Measurements from ENCODE around the gene NFKBIA. TPM values are rescaled to one million over a fixed set of nuclear protein-coding genes. Genes with fewer than 3 reads are reported as not detected.
"Not testable (repeated sequence)": the region's sequence is repeated elsewhere in the genome, so short reads cannot be mapped to it uniquely, and the experiment has no call there.

The NFKBIA gene
- total RNA-seq, 1 donor from 2014 or later = 58.7 TPM

DNA sequence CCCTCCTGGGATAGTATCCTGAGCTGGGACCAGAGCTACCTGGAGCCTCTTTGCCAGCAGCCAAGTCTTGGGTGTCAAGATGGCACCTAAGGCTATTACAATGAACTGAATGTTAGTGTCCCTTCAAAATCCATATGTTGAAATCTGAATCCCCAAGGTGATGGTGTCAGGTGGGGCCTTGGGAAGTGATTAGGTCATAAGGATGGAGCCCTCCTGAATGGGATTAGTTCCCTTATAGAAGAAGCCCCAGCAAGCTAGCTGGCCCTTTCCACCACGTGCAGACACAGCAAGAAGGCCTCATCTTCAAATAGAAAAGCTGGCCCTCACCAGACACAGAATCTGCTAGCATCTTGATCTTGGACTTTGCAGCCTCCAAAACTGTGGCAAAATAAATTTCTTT lies 12.4 kb downstream of the NFKBIA start:
- DNase-seq (ENCODE audit: low read depth) = no peak

DNA sequence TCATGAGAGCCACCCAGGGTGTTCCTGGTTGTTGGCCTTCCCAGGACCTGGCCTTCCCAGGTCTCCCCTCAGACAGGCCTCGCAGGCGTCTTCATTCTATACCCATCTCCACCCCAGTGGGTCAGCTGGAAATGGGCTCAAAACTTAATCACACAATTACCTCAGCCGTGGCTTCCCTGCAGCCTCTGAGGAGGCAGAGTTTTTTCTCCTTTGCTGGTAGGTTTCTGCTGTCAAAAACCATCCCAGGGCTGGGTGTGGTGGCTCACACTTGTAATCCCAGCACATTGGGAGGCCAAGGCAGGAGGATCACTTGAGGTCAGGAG lies 13.2 kb downstream of the NFKBIA start:
- DNase-seq (ENCODE audit: low read depth) = no peak

DNA sequence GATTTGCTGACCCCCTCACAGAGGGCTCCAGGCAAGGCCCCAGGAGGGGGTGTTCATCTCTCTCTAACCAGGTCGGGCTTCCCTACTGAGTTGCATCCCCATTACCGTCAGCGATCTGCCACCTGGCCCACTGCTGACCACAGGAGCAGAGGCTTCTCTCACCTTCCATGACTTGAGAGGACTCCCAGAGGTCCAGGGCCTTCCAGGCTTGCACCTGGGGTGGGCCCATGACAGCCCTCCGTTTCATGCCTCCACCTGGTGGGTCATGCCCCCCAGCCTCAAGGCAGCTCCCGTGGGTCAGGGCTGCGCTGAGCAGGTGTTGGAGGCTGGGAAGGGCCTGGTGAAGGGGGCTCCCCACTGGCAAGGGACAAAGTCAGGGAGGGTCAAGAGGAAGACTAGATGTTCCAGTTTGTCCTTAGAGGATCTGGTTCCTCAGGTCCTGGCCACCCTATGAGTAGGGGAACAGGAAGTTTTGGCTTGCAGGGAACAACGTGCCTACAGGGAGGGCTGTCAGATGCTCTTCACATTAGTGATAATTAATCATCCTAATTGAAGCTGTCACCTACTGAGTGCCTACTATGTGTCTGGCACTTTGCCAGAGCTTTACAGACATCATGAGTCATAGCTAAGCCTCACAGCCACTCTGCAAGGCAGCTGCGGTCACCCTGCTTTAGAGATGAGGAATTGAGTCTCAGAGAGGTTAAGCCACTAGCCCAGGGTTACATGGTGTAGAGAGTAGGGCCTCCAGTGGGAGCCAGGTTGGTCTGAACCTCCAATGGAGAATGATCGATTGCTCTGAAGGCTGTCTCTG lies 13.8 kb downstream of the NFKBIA start:
- DNase-seq (ENCODE audit: low read depth) = no peak

DNA sequence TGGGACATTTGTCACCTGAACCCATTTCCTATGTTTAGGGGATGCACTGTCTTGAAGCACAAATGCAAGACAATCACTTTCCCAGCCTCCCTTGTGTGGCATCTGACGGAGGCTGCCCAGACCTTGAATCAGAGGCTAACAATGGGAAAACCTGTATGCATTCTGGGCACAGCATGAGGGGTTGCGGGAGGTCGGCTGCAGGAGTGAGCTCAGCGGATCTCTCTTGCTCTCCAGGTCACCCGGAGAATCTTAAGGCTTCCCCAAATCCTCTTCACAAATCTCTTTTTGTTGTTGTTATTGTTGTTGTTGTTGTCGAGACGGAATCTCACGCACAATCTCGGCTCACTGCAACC lies 15.3 kb downstream of the NFKBIA start:
- no peak for DNase-seq (ENCODE audit: low read depth)

GRCh38 chr14:35388656-35389314 lies 15.8 kb downstream of the NFKBIA start:
- DNase-seq (ENCODE audit: low read depth) = no peak

GRCh38 chr14:35387713-35388579 lies 16.6 kb downstream of the NFKBIA start:
- DNase-seq (ENCODE audit: low read depth) = no peak

- no peak for DNase-seq (ENCODE audit: low read depth)
Measured at GRCh38 chr14:35387219-35387618, 17.3 kb downstream of the NFKBIA start.

GRCh38 chr14:35386673-35387125 lies 17.9 kb downstream of the NFKBIA start:
- DNase-seq (ENCODE audit: low read depth) = no peak

DNA sequence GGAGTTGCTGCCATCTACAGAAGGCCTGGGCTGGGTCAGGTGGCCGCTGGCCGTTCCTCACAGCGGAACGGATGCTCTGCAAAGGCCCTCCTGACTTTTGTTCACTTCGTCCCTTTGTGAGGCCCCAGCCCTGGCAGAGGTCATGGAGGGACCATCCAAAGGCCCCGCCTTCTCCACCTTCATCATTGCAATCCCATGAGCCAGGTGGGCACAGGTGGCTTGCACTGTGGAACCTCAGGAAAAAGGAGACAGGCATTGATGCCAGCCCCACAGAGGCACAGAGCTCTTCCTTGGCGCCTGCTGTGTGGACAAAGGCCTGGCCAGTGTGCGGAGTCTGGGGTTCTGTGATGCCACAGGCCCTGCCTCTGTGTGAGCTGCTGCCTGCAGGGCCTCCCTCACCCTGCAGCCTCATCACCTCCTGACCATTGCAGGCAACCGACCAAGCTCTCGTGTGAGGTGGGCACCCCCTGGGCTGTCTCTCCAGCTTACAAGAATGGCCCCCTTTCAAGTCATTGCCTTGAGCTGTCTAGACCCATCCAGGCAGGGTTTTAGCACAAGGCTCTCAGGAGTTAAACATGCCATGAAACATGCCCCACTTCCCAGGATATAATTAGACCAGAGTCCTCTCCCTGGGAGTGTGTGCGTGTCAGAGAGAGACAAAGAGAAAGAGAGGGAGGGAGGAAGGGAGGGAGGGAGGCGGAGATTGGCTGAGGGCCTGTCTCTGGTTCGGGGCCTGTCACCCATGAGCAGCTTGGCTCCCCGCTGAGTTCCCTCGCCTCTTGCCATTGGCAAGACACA lies 19.3 kb downstream of the NFKBIA start:
- peak; percentile 95 for DNase-seq (ENCODE audit: low read depth)

- DNase-seq (ENCODE audit: low read depth) = peak; percentile 95
Measured at GRCh38 chr14:35384455-35385041, 20.0 kb downstream of the NFKBIA start.

DNA sequence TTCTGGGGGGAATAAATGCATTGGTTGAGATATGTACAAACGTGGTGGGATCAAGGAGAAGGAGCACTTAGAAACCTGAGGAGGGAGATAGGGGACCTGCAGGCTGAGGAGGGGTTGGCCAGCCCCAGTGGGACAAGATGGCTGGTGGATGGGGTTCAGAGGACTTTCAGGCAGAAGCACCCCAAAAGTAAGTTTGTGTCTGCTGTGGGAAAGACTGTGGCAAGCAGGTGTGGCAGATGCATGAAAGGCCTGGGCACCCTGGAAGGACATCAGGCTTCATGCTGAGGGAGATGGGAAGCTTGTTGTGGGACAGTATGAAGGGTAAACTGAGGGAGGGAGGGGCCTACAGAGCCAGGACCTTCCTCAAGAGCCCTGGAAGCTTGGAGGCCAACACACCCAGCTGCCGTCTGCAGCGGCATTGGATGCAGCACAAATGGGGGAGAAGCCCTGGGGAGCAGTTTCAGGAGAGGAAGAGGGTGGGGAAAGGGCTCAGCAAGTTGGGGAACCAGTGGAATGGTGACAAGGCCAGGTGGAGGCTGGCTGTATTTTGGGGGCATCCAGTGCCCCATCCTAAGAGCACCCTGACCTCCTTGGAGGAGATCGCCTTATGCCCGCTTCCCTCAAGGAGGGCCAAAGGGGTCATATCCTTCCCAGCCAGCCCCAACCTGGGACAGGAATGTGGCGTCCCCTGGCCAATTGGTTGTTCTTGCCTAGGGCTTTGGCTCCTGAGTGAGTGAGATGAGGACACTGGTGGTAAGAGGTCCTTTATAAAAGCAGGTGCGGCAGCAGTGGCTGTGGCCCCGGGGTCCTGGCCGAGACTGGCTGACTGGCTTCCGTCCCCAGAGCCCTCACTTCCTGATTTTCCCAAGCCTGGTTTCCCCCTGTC lies 20.7 kb downstream of the NFKBIA start:
- no peak for DNase-seq (ENCODE audit: low read depth)

GRCh38 chr14:35380794-35381193 lies 23.8 kb downstream of the NFKBIA start:
- no peak for DNase-seq (ENCODE audit: low read depth)

DNA sequence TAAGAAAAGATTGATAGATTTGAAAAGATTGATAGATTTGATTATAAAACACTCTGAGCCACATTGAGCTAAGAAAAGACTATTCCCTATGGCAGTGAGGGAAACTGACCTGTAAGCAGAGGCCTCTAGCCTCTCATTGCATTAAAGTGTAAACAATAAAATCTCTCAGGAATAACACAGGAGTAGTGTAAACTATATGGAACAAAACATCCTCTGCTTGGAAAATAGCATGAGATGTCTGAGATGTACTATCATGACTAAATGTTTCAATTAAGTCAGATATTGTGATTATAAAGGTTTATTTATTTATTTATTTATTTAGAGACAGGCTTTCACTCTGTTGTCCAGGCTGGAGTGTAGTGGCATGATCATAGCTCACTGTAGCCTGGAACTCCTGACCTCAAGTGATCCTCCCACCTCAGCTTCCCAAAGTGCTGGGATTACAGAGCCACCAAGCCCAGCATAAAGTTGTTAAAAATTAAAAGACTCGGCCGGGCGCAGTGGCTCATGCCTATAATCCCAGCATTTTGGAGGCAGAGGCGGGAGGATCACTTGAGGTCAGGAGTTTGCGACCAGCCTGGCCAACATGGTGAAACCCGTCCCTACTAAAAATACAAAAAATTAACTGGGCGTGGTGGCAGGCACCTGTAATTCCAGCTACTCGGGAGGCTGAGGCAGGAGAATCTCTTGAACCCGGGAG lies 25.2 kb downstream of the NFKBIA start:
- DNase-seq (ENCODE audit: low read depth) = not testable (repeated sequence)

- DNase-seq (ENCODE audit: low read depth) = no peak
Measured at GRCh38 chr14:35378425-35379233, 25.9 kb downstream of the NFKBIA start.

GRCh38 chr14:35375558-35376025 lies 29.0 kb downstream of the NFKBIA start:
- no peak for DNase-seq (ENCODE audit: low read depth)

GRCh38 chr14:35374263-35374712 lies 30.3 kb downstream of the NFKBIA start:
- peak; percentile 61 for DNase-seq (ENCODE audit: low read depth)

DNA sequence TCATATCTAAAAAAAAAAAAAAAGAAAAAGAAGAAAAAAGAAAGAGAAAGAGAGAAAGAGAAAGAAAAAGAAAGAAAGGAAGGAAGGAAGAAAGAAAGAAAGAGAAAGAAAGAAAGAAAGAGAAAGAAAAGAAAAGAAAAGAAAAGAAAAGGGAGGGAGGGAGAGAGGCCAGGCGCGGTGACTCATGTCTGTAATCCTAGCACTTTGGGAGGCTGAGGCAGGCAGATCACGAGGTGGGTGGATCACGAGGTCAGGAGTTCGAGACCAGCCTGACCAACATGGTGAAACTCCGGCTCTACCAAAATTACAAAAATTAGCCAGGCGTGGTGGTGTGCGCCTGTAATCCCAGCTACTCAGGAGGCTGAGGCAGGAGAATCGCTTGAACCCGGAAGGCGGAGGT lies 31.3 kb downstream of the NFKBIA start:
- DNase-seq (ENCODE audit: low read depth) = not testable (repeated sequence)

DNA sequence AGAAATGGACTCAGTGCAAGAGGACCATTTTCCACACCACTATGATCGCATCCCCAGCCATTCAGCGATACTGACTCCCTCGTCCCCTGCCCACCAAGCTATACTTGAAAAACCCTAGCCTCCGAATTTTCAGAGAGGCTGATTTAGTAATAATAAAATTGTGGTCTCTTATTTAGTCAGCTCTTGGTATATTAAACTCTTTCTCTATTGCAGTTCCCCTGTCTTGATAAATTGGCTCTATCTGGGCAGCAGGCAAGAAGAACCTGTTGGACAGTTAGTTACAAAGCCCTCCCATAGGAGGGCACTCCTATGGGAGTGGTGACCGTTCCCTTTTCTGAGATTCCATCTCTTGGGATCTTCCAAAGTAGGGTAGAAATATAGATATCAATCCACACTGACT lies 33.6 kb downstream of the NFKBIA start:
- DNase-seq (ENCODE audit: low read depth) = no peak

Measured in myocyte (in vitro differentiated cells).